K562 (cell line): ENCODE measurements around the gene CHODL. TPM values are rescaled to one million over a fixed set of nuclear protein-coding genes. Genes with fewer than 3 reads are reported as not detected.

Source experiments
- ATAC-seq: fragments of 200-7000 bp; cut with Tn5 transposase; 3 replicates; pipeline ENCODE4 v1.9.1; 2020; ENCODE audit warnings: moderate library complexity
- BruUV-seq: library from RNA; stranded (reverse); fragments of 400-500 nt; replicated peaks from 2 replicates; lab custom pipeline; 2021; lab: Mats Ljungman, UMichigan
- CTCF ChIA-PET: fragments of 300-600 bp; formaldehyde crosslinking; extraction: SDS; loops from one replicate; lab custom pipeline; 2021; ENCODE audit warnings: low intra/inter-chr PET ratio; lab: Yijun Ruan, JAX
- POLR2A ChIA-PET: fragments of 300-600, 350-650 bp; sonication (Branson Sonifier 250); formaldehyde crosslinking; extraction: SDS; loops from one replicate; lab custom pipeline; 2021; ENCODE audit warnings: antibody characterized with exemption, inconsistent platforms; lab: Yijun Ruan, JAX
- DNase-seq, 4 experiments: peaks; one replicate each; pipeline versions ENCODE4 v3.0.0 to v3.0.0-alpha.2; 2011 to 2018; ENCODE audit warnings: low spot score in 3 of 4, mixed read lengths in 3 of 4; ENCODE audit errors: extremely low read depth in 1 of 4
- FAIRE-seq: peaks from 2 replicates; lab custom pipeline; 2011; peaks lifted over from hg19 to GRCh38; lab: Jason Lieb, UNC
- H2AFZ ChIP-seq: 2 replicates; pipeline ENCODE4 v1.6.0; 2011; ENCODE audit warnings: low read depth, low read length, control low read depth, inconsistent platforms
- H3K27ac ChIP-seq: fragments of 200-600 bp; 3 replicates; pipeline ENCODE4 v1.8.0; 2011; ENCODE audit warnings: low read depth, mild to moderate bottlenecking, control low read depth, inconsistent platforms, low read length, moderate library complexity, mixed read lengths; ENCODE audit errors: extremely low read depth
- H3K27me3 ChIP-seq, 2 experiments: fragments of 300-600 bp in 1 of 2; 2 replicates in 1 of 2; 3 replicates in 1 of 2; pipeline versions ENCODE4 v1.6.0 to v1.8.0; 2011; ENCODE audit warnings: inconsistent platforms in 2 of 2, low read length in 2 of 2, mild to moderate bottlenecking in 1 of 2, mixed read lengths in 1 of 2, moderate library complexity in 1 of 2; ENCODE audit not compliant: control insufficient read depth in 2 of 2, insufficient read depth in 2 of 2
- H3K36me3 ChIP-seq: fragments of 300-600 bp; 3 replicates; pipeline ENCODE4 v1.8.0; 2011; ENCODE audit warnings: mild to moderate bottlenecking, low read length, inconsistent platforms; ENCODE audit not compliant: control insufficient read depth, insufficient read depth
- H3K4me1 ChIP-seq, 2 experiments: fragments of 200-600 bp in 1 of 2; replicated peaks in 1 of 2; 2 replicates in 1 of 2; 3 replicates in 1 of 2; pipeline versions ENCODE4 v1.5.1 to v1.8.0; 2011; ENCODE audit warnings: inconsistent platforms in 2 of 2, low read length in 2 of 2, mild to moderate bottlenecking in 1 of 2, mixed read lengths in 1 of 2, moderate library complexity in 1 of 2; ENCODE audit not compliant: control insufficient read depth in 2 of 2, insufficient read depth in 2 of 2
- H3K4me2 ChIP-seq: 2 replicates; pipeline ENCODE4 v1.6.1; 2011; ENCODE audit warnings: low read length, control low read depth, inconsistent platforms, mixed read lengths; ENCODE audit not compliant: insufficient read depth
- H3K4me3 ChIP-seq: fragments of 200-600 bp; sonication (generic), shearing (Covaris generic); 2 replicates; pipeline ENCODE4 v1.5.1; 2016; ENCODE audit warnings: control low read depth, inconsistent platforms
- H3K79me2 ChIP-seq: fragments of 200-600 bp; 3 replicates; pipeline ENCODE4 v1.8.0; 2011; ENCODE audit warnings: low read length, inconsistent platforms; ENCODE audit not compliant: control insufficient read depth, insufficient read depth
- H3K9ac ChIP-seq, 2 experiments: 2 replicates each; pipeline versions ENCODE4 v1.6.0 to v1.6.1; 2011; ENCODE audit warnings: low read depth in 2 of 2, low read length in 2 of 2, control low read depth in 1 of 2, inconsistent platforms in 1 of 2, mild to moderate bottlenecking in 1 of 2, mixed read lengths in 1 of 2; ENCODE audit not compliant: insufficient read depth in 1 of 2
- H3K9me1 ChIP-seq: one replicate; pipeline ENCODE4 v1.6.0; 2011; ENCODE audit warnings: inconsistent platforms, mild to moderate bottlenecking, low read length, moderate library complexity; ENCODE audit not compliant: control insufficient read depth, insufficient read depth
- H3K9me3 ChIP-seq: replicated peaks from 2 replicates; pipeline ENCODE4 v1.5.1; 2011; ENCODE audit warnings: low read depth, low read length, inconsistent platforms; ENCODE audit not compliant: control insufficient read depth, insufficient read depth
- H4K20me1 ChIP-seq: replicated peaks from 2 replicates; pipeline ENCODE4 v1.6.1; 2011; ENCODE audit warnings: low read length, inconsistent platforms, mixed read lengths; ENCODE audit not compliant: control insufficient read depth, insufficient read depth
- ARNT ChIP-seq, 2 experiments: fragments of 450-650 bp; IDR thresholded peaks; 2 replicates each; pipeline ENCODE4 v1.6.1; 2016; ENCODE audit warnings: mild to moderate bottlenecking in 1 of 2
- BRCA1 ChIP-seq, 2 experiments: fragments of 450-650 bp in 1 of 2; sonication (generic) in 1 of 2; formaldehyde crosslinking in 1 of 2; IDR thresholded peaks; 2 replicates each; pipeline versions ENCODE4 v1.5.0 to v1.6.1; 2017 to 2020; ENCODE audit warnings: mild to moderate bottlenecking in 1 of 2, missing genetic modification reagents in 1 of 2
- ETS2 ChIP-seq: IDR thresholded peaks from 2 replicates; pipeline ENCODE4 v1.6.1; 2016; ENCODE audit warnings: borderline replicate concordance, missing genetic modification characterization, mild to moderate bottlenecking, moderate library complexity, missing compliant biosample characterization; ENCODE audit not compliant: poor library complexity, severe bottlenecking
- FOXA3 ChIP-seq, 2 experiments: fragments of 450-650 bp in 1 of 2; sonication (generic) in 1 of 2; formaldehyde crosslinking; IDR thresholded peaks in 1 of 2; conservative IDR thresholded peaks in 1 of 2; 2 replicates each; pipeline versions ENCODE4 v1.4.0 to v1.8.0; 2020 to 2022; ENCODE audit warnings: mild to moderate bottlenecking in 2 of 2, missing genetic modification reagents in 1 of 2
- HCFC1 ChIP-seq: IDR thresholded peaks from 2 replicates; pipeline ENCODE4 v1.6.1; 2012; ENCODE audit warnings: low read depth, low read length, improper control_type of control experiment
- HNRNPK ChIP-seq: fragments of 200-400 bp; formaldehyde crosslinking; IDR thresholded peaks from one replicate; pipeline ENCODE4 v1.6.1; 2018; ENCODE audit warnings: mild to moderate bottlenecking, low read depth, low read length; ENCODE audit not compliant: poor library complexity, severe bottlenecking
- KDM2B ChIP-seq: fragments of 250-450 bp; sonication (Bioruptor Pico); IDR thresholded peaks from 2 replicates; pipeline ENCODE4 v1.8.0; 2021; ENCODE audit warnings: mild to moderate bottlenecking, moderate library complexity
- MAZ ChIP-seq, 2 experiments: fragments of 450-650 bp in 1 of 2; sonication (generic) in 1 of 2; formaldehyde crosslinking; IDR thresholded peaks in 1 of 2; conservative IDR thresholded peaks in 1 of 2; 2 replicates each; pipeline versions ENCODE4 v1.4.0 to v1.5.0; 2020; ENCODE audit warnings: mild to moderate bottlenecking in 1 of 2, missing genetic modification reagents in 1 of 2
- SRF ChIP-seq, 2 experiments: fragments of 250-450, 450-650 bp in 1 of 2; sonication (Bioruptor Pico) in 1 of 2; sonication (generic) in 1 of 2; formaldehyde crosslinking; IDR thresholded peaks; 2 replicates each; pipeline versions ENCODE4 v1.5.0 to v1.5.1; 2020 to 2022; ENCODE audit warnings: mild to moderate bottlenecking in 1 of 2, missing genetic modification reagents in 1 of 2
- TRIM24 ChIP-seq, 2 experiments: fragments of 450-650 bp; IDR thresholded peaks; 2 replicates each; pipeline ENCODE4 v1.6.1; 2016
- ZBTB1 ChIP-seq: sonication (generic); formaldehyde crosslinking; IDR thresholded peaks from 2 replicates; pipeline ENCODE4 v1.8.1; 2023; ENCODE audit warnings: missing genetic modification reagents, low read depth, mild to moderate bottlenecking, borderline replicate concordance
- ZNF134 ChIP-seq: fragments of 250-450 bp; sonication (Bioruptor Pico); conservative IDR thresholded peaks from 2 replicates; pipeline ENCODE4 v1.4.0; 2020
- ZNF766 ChIP-seq: fragments of 200-800 bp; sonication (Bioruptor generic); conservative IDR thresholded peaks from 2 replicates; pipeline ENCODE4 v1.6.1; 2016; ENCODE audit warnings: missing genetic modification characterization, missing compliant biosample characterization
- WGBS: fragments of 100-300 bp; shearing (Covaris generic); methylation state at CpG from one replicate; pipeline ENCODE4 v1.1.6; 2016; ENCODE audit warnings: low coverage, mixed read lengths; ENCODE audit not compliant: insufficient coverage; ENCODE audit errors: missing lambda C conversion rate; 5-methylcytosine and 5-hydroxymethylcytosine counted together
- in situ Hi-C: fragments of 300-500 bp; cut with MboI; formaldehyde crosslinking; loops from 4 replicates; pipeline ENCODE4 v1.15.0; 2018; ENCODE audit warnings: inconsistent platforms, mixed read lengths
- intact Hi-C: fragments of 100-400 bp; cut with micrococcal nuclease; formaldehyde crosslinking; loops from 2 replicates; pipeline ENCODE4 v1.14.2; 2022
- polyA plus RNA-seq, 8 experiments: library from polyadenylated mRNA; depleted of rRNA in 4 of 8; stranded (reverse) in 5 of 8; unstranded in 3 of 8; fragments of >200 nt; fragmentation: Nextera tagmentation in 2 of 8; fragmentation: Illumina TruSeq in 1 of 8; extraction: Ambion mirVana in 2 of 8; extraction: Trizol in 1 of 8; gene quantifications; 2 replicates each; pipeline versions ENCODE4 v1.2.1 to v1.2.3, GENCODE V29; 2011 to 2014; ENCODE audit warnings: inconsistent platforms in 1 of 8, missing spikeins in 1 of 8
- total RNA-seq, 7 experiments: library from RNA; depleted of rRNA in 6 of 7; stranded (reverse); fragments of >200 nt in 6 of 7; fragmentation: Illumina TruSeq in 2 of 7; extraction: Trizol in 2 of 7; gene quantifications; 2 replicates each; pipeline versions ENCODE4 v1.2.1 to v1.2.3, GENCODE V29; 2011 to 2021; ENCODE audit warnings: low replicate concordance in 1 of 7

CHODL gene
- total and polyA plus RNA-seq, 9 of the 15 experiments (the other 6 are each of a cell fraction or from before 2014, with no cell fraction given) = not detected

DNA sequence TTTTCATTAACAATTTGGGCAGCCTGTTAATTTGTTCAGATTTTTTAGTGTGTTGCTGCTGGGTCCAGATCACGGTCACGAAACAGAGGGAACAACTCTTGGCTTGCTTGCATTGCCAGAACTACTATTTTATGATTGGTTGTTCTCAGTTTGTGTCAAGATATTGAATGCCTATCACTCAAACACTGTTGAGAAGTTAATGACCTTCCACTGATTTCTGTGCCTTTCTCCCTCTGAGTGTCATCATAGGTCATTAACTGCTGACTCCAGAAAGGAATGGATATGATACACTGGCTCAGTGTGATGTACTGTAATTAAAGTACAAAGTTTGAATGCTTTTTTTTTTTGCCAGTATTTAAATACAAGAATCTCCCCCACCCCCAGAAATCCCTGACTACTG, 9.2 kb downstream of the CHODL start (continued):
- no peak for TF ChIP-seq ZNF134 (CRISPR knock-in tag)
- TF ChIP-seq FOXA3 (CRISPR knock-in tag; conservative IDR thresholded peaks at IDR 0.05 in 1 of 2, IDR thresholded peaks at IDR 0.05 in 1 of 2) = no peak
- no peak for TF ChIP-seq TRIM24 (IDR thresholded peaks at IDR 0.05)
- TF ChIP-seq BRCA1 (IDR thresholded peaks at IDR 0.05) = no peak
- no peak for TF ChIP-seq BRCA1 (CRISPR knock-in tag; IDR thresholded peaks at IDR 0.05)
- no peak for TF ChIP-seq ETS2 (tag)
- no peak for TF ChIP-seq HNRNPK

- ATAC-seq (no peak), FAIRE-seq (no peak), DNase-seq (no peak)
- in situ Hi-C loops (no loop called here), intact Hi-C loops (no loop called here)
- ChIA-PET CTCF (no interaction called here), POLR2A (no interaction called here)
- no peak for TF ChIP-seq HCFC1
- TF ChIP-seq SRF (CRISPR knock-in tag; IDR thresholded peaks at IDR 0.05) = no peak
- TF ChIP-seq ZNF766 (CRISPR knock-in tag) = no peak
- no peak for TF ChIP-seq ARNT (IDR thresholded peaks at IDR 0.05)
- no peak for TF ChIP-seq MAZ (CRISPR knock-in tag; conservative IDR thresholded peaks at IDR 0.05 in 1 of 2, IDR thresholded peaks at IDR 0.05 in 1 of 2)
- no peak for TF ChIP-seq KDM2B
- no peak for TF ChIP-seq ZBTB1 (CRISPR knock-in tag)
- no peak overlapping the region for H3K27ac ChIP-seq
- no peaks in the 10 kb centered on the region for H3K4me1 ChIP-seq
- no peaks in the 10 kb centered on the region for H3K9me3 ChIP-seq
- no peak overlapping the region for H3K9ac ChIP-seq
- no peaks in the 10 kb centered on the region for H4K20me1 ChIP-seq
- no peak overlapping the region for H3K4me2 ChIP-seq
- H3K27me3 ChIP-seq = no peaks in the 10 kb centered on the region
- WGBS = 0% methylated on average over 2 of the region's 2 CpGs
- H3K36me3 ChIP-seq = no peaks in the 10 kb centered on the region
- no peak overlapping the region for H2AFZ ChIP-seq
- H3K9me1 ChIP-seq = no peaks in the 10 kb centered on the region
- no peak overlapping the region for H3K4me3 ChIP-seq
- no TSS peak for BruUV-seq
- H3K79me2 ChIP-seq = no peaks in the 10 kb centered on the region
Observed at GRCh38 chr21:18265944-18266343, 21.3 kb downstream of the CHODL start.
